HG02884 (cell line): Measurements from ENCODE around the gene MBL2.

Experiments used
- ATAC-seq: cut with Tn5 transposase; IDR thresholded peaks from one replicate; pipeline ENCODE4 v1.9.1; 2021; ENCODE audit warnings: mild to moderate bottlenecking, moderate library complexity; ENCODE audit not compliant: unreplicated experiment

The MBL2 gene

GRCh38 chr10:52740913-52741675 is 31.5 kb downstream of the MBL2 start:
- peak; percentile 67 for ATAC-seq

DNA sequence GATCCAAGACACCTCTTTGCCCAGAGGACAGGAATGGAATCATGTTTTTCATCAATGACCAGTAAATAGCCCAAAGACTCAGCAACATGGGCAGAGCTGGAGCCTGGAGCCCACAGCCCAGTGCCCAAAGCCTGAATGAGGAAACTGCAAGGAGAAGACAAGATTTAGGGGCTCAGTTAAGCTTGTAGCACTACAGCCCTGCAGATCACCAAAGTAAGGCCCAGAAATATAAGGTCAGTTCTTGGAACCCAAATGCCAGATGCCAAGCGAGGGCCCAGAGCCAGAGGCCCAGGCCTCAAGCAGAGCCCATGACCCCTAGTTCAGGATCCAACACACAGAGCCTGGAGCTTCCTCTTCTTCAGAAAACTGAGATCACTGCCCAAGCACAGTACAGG is 32.4 kb downstream of the MBL2 start:
- ATAC-seq, result no peak

- no peak for ATAC-seq
Observed at GRCh38 chr10:52739380-52740154, 33.0 kb downstream of the MBL2 start.

DNA sequence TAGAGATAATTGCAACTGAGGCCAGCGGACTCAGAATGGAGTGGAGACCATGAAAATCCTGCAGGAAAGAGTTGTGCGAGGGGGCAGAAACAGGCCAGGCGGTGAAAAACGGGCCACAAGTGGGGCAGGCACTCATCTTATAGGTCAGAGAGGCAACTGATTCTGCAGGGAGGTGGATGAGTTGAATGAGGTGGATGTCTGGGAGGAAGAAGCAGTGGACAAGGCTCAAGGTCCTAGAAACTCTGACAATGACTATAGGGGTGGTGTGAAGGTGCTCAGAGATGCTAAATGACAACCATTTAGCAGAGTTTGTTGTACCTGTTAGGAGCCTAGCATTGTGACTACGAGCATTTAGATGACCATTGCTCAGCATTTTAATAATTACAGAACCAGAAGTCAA is 33.6 kb downstream of the MBL2 start:
- no peak for ATAC-seq

DNA sequence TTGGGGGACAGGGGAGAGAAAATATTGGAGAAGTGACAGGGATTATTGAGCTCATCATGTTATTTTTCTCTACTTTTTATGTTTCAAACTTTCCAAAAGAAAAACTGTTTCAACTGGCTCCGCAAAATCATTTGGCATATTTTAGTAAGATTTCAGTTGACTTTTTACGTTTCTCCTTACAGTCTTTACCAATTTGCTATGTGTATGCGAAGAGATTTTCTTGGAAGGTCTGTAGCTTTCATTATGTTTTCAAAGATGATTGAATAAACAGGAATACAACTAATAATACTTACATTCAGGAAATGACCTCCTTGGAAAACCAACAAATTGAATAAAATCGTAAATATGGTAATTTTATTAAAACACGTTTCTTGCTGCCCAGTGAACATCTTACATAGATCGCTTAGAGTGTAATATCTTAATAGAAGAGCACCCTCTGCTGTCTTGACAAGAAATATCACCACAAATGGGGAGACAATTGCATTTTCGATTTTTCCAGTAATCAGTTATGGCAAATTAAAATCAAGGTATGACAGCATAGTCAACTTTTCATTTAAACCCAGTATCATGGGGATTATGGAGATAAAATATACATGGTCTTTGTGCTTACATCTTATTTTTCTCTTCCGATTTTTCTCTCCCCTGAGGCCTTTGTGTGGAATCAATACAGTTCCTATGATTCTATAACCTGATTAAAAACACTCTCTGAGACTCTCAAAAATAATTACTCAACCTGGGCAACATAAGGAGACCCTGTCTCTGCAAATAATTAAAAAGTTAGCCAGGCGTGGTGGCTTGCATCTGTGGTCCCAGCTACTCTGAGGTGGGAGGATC is 43.1 kb downstream of the MBL2 start:
- ATAC-seq, result no peak

- ATAC-seq, result no peak
Observed at GRCh38 chr10:52720018-52720417, 52.6 kb downstream of the MBL2 start.
